ENCODE data around the gene PRCD.

DNA sequence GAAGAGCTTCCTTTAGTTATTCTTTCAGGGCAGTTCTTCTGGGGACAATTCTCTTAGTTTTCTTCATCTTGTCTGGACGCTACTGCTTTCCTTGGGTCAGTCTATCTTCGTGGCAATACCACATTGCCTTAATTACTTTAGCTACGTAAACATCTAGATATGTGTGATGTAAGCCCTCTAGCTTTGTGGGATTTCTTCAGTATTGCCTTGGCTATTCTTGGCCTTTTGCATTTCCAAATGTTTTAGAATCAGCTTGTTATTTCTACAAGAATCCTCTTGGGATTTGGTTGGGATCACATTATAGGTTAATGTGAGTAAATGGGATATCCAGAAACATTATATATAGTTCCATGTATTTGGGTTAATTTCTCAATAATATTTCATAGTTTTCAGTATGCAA lies 54.8 kb downstream of the PRCD start:
- TF ChIP-seq EP300 (IDR thresholded peaks at IDR 0.05; ENCODE audit: borderline replicate concordance in 1 of 2, low read depth in 1 of 2, low read length in 1 of 2): no peak
- TF ChIP-seq, protein P1, sequence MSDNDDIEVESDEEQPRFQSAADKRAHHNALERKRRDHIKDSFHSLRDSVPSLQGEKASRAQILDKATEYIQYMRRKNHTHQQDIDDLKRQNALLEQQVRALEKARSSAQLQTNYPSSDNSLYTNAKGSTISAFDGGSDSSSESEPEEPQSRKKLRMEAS (IDR thresholded peaks at IDR 0.05; ENCODE audit: low read depth): no peak

Data from SK-N-SH (cell line).